HL-60 (cell line): Measurements from ENCODE around the gene TRIOBP.
"Not testable (repeated sequence)": the region's sequence is repeated elsewhere in the genome, so short reads cannot be mapped to it uniquely, and the experiment has no call there.

Experiments used
- DNase-seq, 2 experiments: peaks; one replicate each; pipeline ENCODE4 v3.0.0-alpha.2; 2010 to 2020; ENCODE audit warnings: low read depth in 1 of 2, low spot score in 1 of 2
- H3K27ac ChIP-seq: fragments of 250-450 bp; sonication (Bioruptor Pico); replicated peaks from 2 replicates; pipeline ENCODE4 v1.5.1; 2020; ENCODE audit warnings: mild to moderate bottlenecking, moderate library complexity
- H3K27me3 ChIP-seq: fragments of 250-450 bp; sonication (Bioruptor Pico); 2 replicates; pipeline ENCODE4 v1.5.1; 2021; ENCODE audit warnings: mild to moderate bottlenecking, moderate library complexity; ENCODE audit not compliant: insufficient read depth, poor library complexity, severe bottlenecking
- H3K4me3 ChIP-seq: replicated peaks from 2 replicates; pipeline ENCODE4 v1.5.1; 2011; ENCODE audit warnings: mild to moderate bottlenecking, control low read depth, low read length; ENCODE audit not compliant: insufficient read depth
- GABPA ChIP-seq: IDR thresholded peaks from 2 replicates; pipeline ENCODE4 v1.6.1; 2012; ENCODE audit warnings: low read depth
- POLR2AphosphoS5 ChIP-seq: IDR thresholded peaks from 2 replicates; pipeline ENCODE4 v1.6.1; 2012; ENCODE audit warnings: low read depth
- SPI1 ChIP-seq: IDR thresholded peaks from 2 replicates; pipeline ENCODE4 v1.6.1; 2012; ENCODE audit warnings: low read depth, mild to moderate bottlenecking, borderline replicate concordance
- TF ChIP-seq, protein P1 (sequence below): IDR thresholded peaks from 2 replicates; pipeline ENCODE4 v1.6.1; 2012; ENCODE audit warnings: low read depth; ENCODE audit not compliant: insufficient replicate concordance
- TF ChIP-seq, protein P2 (sequence below): IDR thresholded peaks from one replicate; pipeline ENCODE4 v1.5.1; 2011; ENCODE audit warnings: low read length, control low read depth, inconsistent platforms; ENCODE audit not compliant: insufficient read depth

TRIOBP gene

DNA sequence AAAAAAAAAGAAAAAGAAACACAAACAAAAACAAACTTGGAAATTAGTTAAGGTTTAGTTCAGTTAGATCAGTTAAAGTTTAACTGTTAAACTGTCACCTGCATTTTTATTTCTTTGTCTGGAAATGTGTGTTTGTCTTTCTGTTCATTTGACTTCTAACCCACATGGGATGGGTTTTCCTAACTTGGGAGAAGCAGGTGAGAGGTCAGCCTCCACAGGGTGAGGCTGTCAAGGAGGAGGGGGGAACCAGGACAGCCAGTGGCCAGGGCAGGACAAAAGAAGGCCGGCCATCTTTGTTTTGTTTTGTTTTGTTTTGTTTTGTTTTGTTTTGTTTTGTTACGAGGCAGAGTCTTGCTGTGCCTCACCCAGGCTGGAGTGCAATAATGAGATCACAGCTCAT is 97.5 kb downstream of the TRIOBP start:
- DNase-seq: no peak
- TF ChIP-seq SPI1: no peak
- TF ChIP-seq, protein P1, sequence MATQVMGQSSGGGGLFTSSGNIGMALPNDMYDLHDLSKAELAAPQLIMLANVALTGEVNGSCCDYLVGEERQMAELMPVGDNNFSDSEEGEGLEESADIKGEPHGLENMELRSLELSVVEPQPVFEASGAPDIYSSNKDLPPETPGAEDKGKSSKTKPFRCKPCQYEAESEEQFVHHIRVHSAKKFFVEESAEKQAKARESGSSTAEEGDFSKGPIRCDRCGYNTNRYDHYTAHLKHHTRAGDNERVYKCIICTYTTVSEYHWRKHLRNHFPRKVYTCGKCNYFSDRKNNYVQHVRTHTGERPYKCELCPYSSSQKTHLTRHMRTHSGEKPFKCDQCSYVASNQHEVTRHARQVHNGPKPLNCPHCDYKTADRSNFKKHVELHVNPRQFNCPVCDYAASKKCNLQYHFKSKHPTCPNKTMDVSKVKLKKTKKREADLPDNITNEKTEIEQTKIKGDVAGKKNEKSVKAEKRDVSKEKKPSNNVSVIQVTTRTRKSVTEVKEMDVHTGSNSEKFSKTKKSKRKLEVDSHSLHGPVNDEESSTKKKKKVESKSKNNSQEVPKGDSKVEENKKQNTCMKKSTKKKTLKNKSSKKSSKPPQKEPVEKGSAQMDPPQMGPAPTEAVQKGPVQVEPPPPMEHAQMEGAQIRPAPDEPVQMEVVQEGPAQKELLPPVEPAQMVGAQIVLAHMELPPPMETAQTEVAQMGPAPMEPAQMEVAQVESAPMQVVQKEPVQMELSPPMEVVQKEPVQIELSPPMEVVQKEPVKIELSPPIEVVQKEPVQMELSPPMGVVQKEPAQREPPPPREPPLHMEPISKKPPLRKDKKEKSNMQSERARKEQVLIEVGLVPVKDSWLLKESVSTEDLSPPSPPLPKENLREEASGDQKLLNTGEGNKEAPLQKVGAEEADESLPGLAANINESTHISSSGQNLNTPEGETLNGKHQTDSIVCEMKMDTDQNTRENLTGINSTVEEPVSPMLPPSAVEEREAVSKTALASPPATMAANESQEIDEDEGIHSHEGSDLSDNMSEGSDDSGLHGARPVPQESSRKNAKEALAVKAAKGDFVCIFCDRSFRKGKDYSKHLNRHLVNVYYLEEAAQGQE: no peak
- no peak for TF ChIP-seq POLR2AphosphoS5
- TF ChIP-seq, protein P2, sequence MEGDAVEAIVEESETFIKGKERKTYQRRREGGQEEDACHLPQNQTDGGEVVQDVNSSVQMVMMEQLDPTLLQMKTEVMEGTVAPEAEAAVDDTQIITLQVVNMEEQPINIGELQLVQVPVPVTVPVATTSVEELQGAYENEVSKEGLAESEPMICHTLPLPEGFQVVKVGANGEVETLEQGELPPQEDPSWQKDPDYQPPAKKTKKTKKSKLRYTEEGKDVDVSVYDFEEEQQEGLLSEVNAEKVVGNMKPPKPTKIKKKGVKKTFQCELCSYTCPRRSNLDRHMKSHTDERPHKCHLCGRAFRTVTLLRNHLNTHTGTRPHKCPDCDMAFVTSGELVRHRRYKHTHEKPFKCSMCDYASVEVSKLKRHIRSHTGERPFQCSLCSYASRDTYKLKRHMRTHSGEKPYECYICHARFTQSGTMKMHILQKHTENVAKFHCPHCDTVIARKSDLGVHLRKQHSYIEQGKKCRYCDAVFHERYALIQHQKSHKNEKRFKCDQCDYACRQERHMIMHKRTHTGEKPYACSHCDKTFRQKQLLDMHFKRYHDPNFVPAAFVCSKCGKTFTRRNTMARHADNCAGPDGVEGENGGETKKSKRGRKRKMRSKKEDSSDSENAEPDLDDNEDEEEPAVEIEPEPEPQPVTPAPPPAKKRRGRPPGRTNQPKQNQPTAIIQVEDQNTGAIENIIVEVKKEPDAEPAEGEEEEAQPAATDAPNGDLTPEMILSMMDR: no peak
- no peak for TF ChIP-seq GABPA
- no peaks in the 10 kb centered on the region for H3K27me3 ChIP-seq
- H3K27ac ChIP-seq: no peak overlapping the region
- H3K4me3 ChIP-seq: no peak overlapping the region

DNA sequence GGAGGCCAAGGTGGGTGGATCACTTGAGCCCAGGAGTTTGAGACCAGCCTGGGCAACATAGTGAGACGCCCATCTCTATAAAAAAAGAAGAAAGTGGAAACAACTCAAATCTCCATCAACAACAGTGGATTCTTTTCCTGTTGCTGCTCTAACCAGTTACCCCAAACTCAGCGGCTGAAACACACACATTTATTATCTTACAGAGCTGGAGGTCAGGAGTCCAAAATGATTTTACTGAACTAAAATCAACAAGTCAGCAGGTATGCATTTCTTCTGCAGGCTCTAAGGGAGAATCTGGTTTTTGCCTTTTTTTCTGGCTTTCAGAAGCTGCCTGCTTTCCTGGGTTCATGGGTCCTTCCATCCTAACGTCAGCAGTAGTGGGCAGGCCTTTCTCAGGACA is 99.2 kb downstream of the TRIOBP start:
- Histone ChIP-seq H3K4me3 (no peak overlapping the region), H3K27ac (no peak overlapping the region), H3K27me3 (no peaks in the 10 kb centered on the region)
- TF ChIP-seq SPI1: no peak
- TF ChIP-seq GABPA: no peak
- DNase-seq: no peak

DNA sequence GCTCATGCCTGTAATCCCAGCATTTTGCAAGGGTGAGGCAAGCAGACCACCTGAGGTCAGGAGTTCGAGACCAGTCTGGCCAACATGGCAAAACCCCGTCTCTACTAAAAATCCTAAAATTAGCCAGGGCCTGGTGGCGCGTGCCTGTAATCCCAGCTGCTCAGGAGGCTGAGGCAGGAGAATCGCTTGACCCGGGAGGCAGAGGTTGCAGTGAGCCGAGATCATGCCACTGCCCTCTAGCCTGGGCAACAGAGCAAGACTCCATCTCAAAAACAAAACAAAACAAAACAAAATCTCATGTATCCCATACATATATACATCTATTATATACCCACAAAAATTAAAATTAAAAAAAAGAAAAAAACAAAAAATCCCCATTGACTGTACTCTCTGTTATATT is 100.4 kb downstream of the TRIOBP start:
- H3K27ac ChIP-seq, DNase-seq, H3K4me3 ChIP-seq, H3K27me3 ChIP-seq: not testable (repeated sequence)

DNA sequence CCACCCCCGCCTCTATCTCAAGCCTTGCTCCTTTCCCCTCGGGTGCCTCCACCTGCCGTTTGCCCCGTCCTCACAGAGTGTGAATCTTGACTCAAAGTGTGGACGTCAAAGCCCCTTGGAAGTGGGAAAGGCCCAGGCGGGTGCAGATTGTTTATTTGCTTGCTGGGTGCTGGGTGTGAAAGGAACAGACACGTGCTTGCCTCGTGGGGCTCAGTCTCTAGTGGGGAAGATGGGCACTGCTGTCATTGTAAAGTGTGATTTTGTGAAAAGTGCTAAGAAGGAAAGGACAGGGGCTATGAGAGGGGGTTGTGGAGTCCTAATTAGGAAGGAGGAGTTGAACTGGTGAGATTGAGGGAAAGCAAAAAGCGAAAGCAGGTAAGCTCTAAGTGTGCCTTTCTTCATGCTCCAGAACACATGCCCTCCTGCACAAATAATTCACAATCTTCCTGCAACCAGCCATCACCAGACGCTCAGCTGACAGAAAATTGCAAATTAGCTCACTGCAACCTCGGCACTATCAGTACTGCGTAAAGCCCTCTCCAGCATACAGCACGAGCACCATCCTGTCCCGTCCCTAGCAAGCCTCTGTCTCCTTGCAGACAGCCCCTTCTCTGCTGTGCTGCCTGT is 101.1 kb downstream of the TRIOBP start:
- no peak for DNase-seq
- no peak overlapping the region for H3K27ac ChIP-seq
- TF ChIP-seq, protein P1: no peak
- TF ChIP-seq, protein P2: no peak
- TF ChIP-seq POLR2AphosphoS5 (no peak), SPI1 (no peak), GABPA (no peak)
- H3K4me3 ChIP-seq: no peak overlapping the region
- peaks cover under 1% of the 10 kb centered on the region for H3K27me3 ChIP-seq

DNA sequence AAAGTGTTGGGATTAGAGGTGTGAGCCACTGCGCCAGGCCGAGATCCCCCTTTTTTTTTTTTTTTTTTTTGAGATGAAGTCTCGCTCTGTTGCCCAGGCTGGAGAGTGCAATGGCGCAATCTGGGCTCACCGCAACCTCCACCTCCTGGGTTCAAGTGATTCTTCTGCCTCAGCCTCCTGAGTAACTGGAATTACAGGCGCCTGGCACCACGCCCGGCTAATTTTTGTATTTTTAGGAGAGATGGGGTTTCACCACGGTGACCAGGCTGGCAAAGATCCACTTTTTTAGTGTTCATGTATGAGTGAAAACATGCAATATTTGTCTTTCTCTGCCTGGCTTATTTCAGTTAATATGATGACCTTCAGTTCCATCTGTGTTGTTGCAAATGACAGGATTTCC is 103.1 kb downstream of the TRIOBP start:
- peaks cover 15% of the 10 kb centered on the region for H3K27me3 ChIP-seq
- H3K4me3 ChIP-seq, DNase-seq, H3K27ac ChIP-seq: not testable (repeated sequence)
